AG09319 (cell line): Measurements from ENCODE around the gene SLF1.
A peak's percentile ranks its signal among the peaks of the same experiment; 100 is the strongest.
"Not testable (repeated sequence)": the region's sequence is repeated elsewhere in the genome, so short reads cannot be mapped to it uniquely, and the experiment has no call there.

ENCODE experiments used
- DNase-seq: peaks from one replicate; pipeline ENCODE4 v3.0.0-alpha.2; 2010; ENCODE audit warnings: low read depth; ENCODE audit errors: extremely low read depth
- TF ChIP-seq, protein P1 (sequence below): IDR thresholded peaks from 2 replicates; pipeline ENCODE4 v1.5.1; 2011; ENCODE audit warnings: low read depth, mild to moderate bottlenecking, inconsistent platforms, low read length, moderate library complexity

Gene SLF1

GRCh38 chr5:94618493-94619328 is at the start of gene SLF1, which contains the start of gene KIAA0825:
Gene SLF1 (plus strand): TSS chr5:94618669. CDS start chr5:94628811, 10,142 bp downstream.
Gene KIAA0825 (minus strand): TSS chr5:94618604. CDS start chr5:94537126, 81,478 bp downstream.
- TF ChIP-seq, protein P1, sequence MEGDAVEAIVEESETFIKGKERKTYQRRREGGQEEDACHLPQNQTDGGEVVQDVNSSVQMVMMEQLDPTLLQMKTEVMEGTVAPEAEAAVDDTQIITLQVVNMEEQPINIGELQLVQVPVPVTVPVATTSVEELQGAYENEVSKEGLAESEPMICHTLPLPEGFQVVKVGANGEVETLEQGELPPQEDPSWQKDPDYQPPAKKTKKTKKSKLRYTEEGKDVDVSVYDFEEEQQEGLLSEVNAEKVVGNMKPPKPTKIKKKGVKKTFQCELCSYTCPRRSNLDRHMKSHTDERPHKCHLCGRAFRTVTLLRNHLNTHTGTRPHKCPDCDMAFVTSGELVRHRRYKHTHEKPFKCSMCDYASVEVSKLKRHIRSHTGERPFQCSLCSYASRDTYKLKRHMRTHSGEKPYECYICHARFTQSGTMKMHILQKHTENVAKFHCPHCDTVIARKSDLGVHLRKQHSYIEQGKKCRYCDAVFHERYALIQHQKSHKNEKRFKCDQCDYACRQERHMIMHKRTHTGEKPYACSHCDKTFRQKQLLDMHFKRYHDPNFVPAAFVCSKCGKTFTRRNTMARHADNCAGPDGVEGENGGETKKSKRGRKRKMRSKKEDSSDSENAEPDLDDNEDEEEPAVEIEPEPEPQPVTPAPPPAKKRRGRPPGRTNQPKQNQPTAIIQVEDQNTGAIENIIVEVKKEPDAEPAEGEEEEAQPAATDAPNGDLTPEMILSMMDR, result no peak
- peak; percentile 39 for DNase-seq

GRCh38 chr5:94571415-94571814 is 47.1 kb upstream of the SLF1 start:
- TF ChIP-seq, protein P1, result no peak
- DNase-seq, result no peak

DNA sequence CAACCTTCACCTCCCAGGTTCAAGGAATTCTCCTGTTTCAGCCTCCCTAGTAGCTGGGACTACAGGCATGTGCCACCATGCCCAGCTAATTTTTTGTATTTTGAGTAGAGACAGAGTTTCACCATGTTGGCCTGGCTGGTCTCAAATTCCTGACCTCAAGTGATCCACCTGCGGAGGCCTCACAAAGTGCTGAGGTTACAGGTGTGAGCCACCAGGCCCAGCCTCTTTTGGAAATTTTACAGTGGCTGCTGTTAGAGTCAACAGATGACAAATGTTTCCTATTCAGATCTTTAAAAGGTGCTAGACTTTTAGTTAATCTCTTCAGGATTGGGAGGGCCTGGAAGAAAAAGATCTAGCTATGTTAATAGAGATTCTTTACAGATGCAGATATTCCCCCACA is 45.1 kb upstream of the SLF1 start:
- DNase-seq, result not testable (repeated sequence)

GRCh38 chr5:94575196-94575595 is 43.3 kb upstream of the SLF1 start:
- no peak for DNase-seq
- TF ChIP-seq, protein P1, result no peak

DNA sequence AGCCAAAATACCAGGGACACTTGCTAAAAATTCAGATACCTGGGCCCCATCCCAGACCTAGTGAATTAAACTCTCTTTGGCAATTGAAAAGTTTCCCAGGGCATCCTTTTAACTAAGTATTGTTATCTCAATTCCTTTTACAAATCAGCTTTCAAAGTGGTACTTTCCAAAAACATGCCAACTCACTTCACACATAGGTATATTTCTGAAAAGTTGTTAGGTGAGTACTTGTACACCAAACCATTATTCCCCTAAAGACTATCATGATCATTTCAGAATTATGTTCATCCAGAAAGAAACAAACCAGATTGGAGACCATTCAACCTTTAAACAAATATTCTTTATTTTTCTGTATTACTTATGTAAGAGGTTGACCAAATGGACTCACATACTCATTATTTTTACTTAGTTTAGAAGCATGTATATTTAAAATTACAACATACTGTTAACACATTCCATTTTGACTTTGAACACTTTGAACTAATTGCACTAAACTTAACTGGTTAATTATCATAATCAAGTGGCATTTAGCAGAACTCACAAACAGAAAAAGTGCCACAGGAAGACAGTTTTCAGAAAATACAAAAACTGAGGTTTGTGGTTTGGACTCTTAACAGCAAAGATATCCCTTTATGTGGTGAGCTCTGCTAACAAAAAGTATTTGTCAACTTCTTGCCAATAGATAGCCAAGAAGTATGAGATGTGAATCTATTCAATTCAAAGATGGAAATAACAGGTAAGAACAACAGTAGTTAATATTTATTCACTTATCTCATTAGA is 40.8 kb upstream of the SLF1 start:
- DNase-seq, result no peak
- TF ChIP-seq, protein P1, result no peak

DNA sequence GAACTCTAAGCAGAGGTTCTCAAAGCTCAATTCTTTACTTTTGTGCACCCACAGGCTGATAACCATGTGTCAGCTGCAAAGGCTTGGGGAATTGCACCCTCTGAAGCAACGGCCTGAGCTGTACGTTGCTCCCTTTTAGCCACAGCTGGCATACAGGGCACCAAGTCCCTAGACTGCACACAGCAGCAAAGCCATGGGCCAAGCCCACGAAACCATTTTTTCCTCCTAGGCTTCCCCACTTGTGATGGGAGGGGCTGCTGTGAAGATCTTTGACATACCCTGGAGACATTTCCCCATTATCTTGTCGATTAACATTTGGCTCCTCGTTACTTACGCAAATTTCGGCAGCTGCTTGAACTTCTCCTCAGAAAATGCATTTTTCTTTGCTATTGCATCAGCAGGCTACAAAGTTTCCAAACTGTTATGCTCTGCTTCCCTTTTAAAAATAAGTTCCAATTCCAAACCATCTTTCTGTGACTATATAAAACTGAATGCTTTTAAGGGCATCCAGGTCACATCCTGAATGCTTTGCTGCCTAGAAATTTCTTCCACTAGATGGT is 23.1 kb upstream of the SLF1 start:
- DNase-seq, result no peak
- TF ChIP-seq, protein P1, result no peak

- DNase-seq, result no peak
- TF ChIP-seq, protein P1, result no peak; the same call in 1 of the 2 replicates
These were observed 4.9 kb upstream of the SLF1 start for GRCh38 chr5:94613583-94613982.
